Kidney (tissue), 14 donors: ENCODE data around the gene DUS1L. TPM values are rescaled to one million over a fixed set of nuclear protein-coding genes. Genes with fewer than 3 reads are reported as not detected.

Experiments used
- DNase-seq, 5 donors: peaks; one replicate each; pipeline ENCODE4 v3.0.0-alpha.2; 2013 to 2020
- FAIRE-seq: peaks from 2 replicates; lab custom pipeline; 2012; peaks lifted over from hg19 to GRCh38; lab: Jason Lieb, UNC
- H3K27ac ChIP-seq, 2 donors: one replicate each; pipeline ENCODE4 v1.7.0; 2013; ENCODE audit warnings: low read depth in 2 of 2, low read length in 2 of 2, inconsistent platforms in 1 of 2
- H3K27me3 ChIP-seq: one replicate; pipeline ENCODE4 v1.7.1; 2013; ENCODE audit warnings: low read length, inconsistent platforms; ENCODE audit not compliant: control insufficient read depth, insufficient read depth
- H3K36me3 ChIP-seq, 3 donors: one replicate each; pipeline versions ENCODE4 v1.7.0 to v1.7.1; 2013; ENCODE audit warnings: low read length in 3 of 3, control low read depth in 1 of 3, inconsistent platforms in 1 of 3; ENCODE audit not compliant: insufficient read depth in 3 of 3, control insufficient read depth in 2 of 3
- H3K4me1 ChIP-seq, 3 donors: one replicate each; pipeline versions ENCODE4 v1.7.0 to v1.7.1; 2013; ENCODE audit warnings: low read length in 3 of 3, inconsistent platforms in 1 of 3, low read depth in 1 of 3; ENCODE audit not compliant: control insufficient read depth in 2 of 3, insufficient read depth in 2 of 3
- H3K4me3 ChIP-seq, 3 donors: one replicate each; pipeline versions ENCODE4 v1.7.0 to v1.8.1; 2013; ENCODE audit warnings: low read length in 3 of 3, control low read depth in 1 of 3, inconsistent platforms in 1 of 3
- H3K9ac ChIP-seq, 3 donors: one replicate each; pipeline versions ENCODE4 v1.7.0 to v1.7.1; 2013; ENCODE audit warnings: low read length in 3 of 3, control low read depth in 1 of 3, inconsistent platforms in 1 of 3
- H3K9me3 ChIP-seq, 3 donors: one replicate each; pipeline versions ENCODE4 v1.7.0 to v1.7.1; 2013; ENCODE audit warnings: low read length in 3 of 3, control low read depth in 1 of 3, inconsistent platforms in 1 of 3; ENCODE audit not compliant: control insufficient read depth in 2 of 3, insufficient read depth in 1 of 3
- intact Hi-C: fragments of 100-400 bp; cut with DNase I; formaldehyde crosslinking; loops from one replicate; pipeline ENCODE4 v1.11.1; 2022
- polyA plus RNA-seq: library from polyadenylated mRNA; stranded (reverse); fragments of 350-450 nt; fragmentation: Illumina TruSeq; extraction: RNeasy Lipid Tissue Mini Kit (QIAGEN cat#74804); gene quantifications from one replicate; pipeline ENCODE4 v1.2.3, GENCODE V29; 2014; ENCODE audit warnings: low read depth, low replicate concordance; ENCODE audit not compliant: insufficient read depth
- total RNA-seq: library from RNA; stranded (reverse); fragmentation: NEBNext Ultra II Directional; extraction: Animal tissue kit (Norgen Biotek cat#: 25700); gene quantifications from one replicate; pipeline ENCODE4 v1.2.1, GENCODE V29; 2021
- TF ChIP-seq, protein P1 (sequence below): IDR thresholded peaks from 3 replicates; pipeline ENCODE4 v1.5.1; 2012; ENCODE audit warnings: mild to moderate bottlenecking, moderate library complexity, borderline replicate concordance; ENCODE audit not compliant: insufficient read depth; ENCODE audit errors: extremely low read depth
- donor health status: control.
- donor health status: control.
- donor health status: control.
- donor health status: control.
- donor health status: control.
- donor health status: DM: yes; HTN: yes; CAD: no.
- donor health status: Normal renal cell carcinoma (clear cell type).

Gene DUS1L
- total and polyA plus RNA-seq, 2 donors from 2014 or later, result 84.8 to 102 TPM

DNA sequence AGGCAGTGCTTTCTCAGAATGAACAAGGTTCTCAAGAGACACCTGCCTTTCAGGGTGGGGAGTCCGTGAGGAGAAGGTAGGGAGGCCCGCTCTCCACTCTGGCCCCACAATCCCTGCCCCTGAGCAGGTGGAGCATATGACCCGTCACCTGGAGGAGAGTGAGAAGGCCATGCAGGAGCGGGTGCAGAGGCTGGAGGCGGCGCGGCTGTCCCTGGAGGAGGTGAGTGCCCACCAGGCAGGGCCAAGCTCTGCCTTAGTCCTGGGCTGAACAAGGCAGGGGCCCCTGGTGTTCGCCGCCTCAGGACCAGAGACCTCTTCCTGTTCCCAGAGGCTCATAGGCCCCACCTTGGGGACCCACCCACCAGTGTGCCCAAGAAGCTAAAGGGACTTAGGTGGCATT lies 36.6 kb downstream of the DUS1L start:
- Histone ChIP-seq H3K27me3 (no peaks in the 10 kb centered on the region), H3K27ac (no peak overlapping the region), H3K4me1 (peaks cover 0 to 15% (median 0%) of the 10 kb centered on the region in 3 donors), H3K36me3 (no peaks in the 10 kb centered on the region), H3K4me3 (no peak overlapping the region), H3K9ac (no peak overlapping the region), H3K9me3 (no peaks in the 10 kb centered on the region)
- no peak for DNase-seq
- TF ChIP-seq, protein P1, sequence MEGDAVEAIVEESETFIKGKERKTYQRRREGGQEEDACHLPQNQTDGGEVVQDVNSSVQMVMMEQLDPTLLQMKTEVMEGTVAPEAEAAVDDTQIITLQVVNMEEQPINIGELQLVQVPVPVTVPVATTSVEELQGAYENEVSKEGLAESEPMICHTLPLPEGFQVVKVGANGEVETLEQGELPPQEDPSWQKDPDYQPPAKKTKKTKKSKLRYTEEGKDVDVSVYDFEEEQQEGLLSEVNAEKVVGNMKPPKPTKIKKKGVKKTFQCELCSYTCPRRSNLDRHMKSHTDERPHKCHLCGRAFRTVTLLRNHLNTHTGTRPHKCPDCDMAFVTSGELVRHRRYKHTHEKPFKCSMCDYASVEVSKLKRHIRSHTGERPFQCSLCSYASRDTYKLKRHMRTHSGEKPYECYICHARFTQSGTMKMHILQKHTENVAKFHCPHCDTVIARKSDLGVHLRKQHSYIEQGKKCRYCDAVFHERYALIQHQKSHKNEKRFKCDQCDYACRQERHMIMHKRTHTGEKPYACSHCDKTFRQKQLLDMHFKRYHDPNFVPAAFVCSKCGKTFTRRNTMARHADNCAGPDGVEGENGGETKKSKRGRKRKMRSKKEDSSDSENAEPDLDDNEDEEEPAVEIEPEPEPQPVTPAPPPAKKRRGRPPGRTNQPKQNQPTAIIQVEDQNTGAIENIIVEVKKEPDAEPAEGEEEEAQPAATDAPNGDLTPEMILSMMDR, result no peak
- intact Hi-C loops, result no loop called here
- no peak for FAIRE-seq

DNA sequence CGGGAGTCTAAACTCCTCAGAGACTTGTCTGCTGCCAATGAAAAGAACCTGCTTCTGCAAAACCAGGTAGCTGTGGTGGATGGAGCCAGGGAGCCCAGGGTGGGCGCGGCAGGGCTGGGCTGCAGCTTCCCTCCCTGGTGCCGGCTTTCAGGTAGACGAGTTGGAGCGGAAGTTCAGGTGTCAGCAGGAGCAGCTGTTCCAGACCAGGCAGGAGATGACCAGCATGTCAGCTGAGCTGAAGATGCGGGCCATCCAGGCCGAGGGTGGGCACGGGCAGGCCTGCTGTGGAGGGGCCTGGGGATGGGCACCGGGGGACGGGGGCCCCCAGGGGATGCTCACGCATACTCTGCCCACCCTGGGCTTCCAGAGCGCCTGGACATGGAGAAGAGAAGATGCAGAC lies 37.4 kb downstream of the DUS1L start:
- H3K4me3 ChIP-seq, result no peak overlapping the region
- H3K27ac ChIP-seq, result no peak overlapping the region
- TF ChIP-seq, protein P1, result no peak
- H3K9me3 ChIP-seq, result no peaks in the 10 kb centered on the region
- FAIRE-seq (no peak), DNase-seq (no peak)
- H3K4me1 ChIP-seq, result peaks cover 0 to 20% (median 0%) of the 10 kb centered on the region in 3 donors
- intact Hi-C loops, result no loop called here
- H3K27me3 ChIP-seq, result no peaks in the 10 kb centered on the region
- no peaks in the 10 kb centered on the region for H3K36me3 ChIP-seq
- no peak overlapping the region for H3K9ac ChIP-seq

GRCh38 chr17:82025401-82026107 lies 40.0 kb downstream of the DUS1L start:
- H3K27me3 ChIP-seq, result no peaks in the 10 kb centered on the region
- no peak overlapping the region for H3K4me3 ChIP-seq
- intact Hi-C loops, result no loop called here
- H3K4me1 ChIP-seq, result peaks cover 0 to 30% (median 6%) of the 10 kb centered on the region in 3 donors
- no peak overlapping the region for H3K27ac ChIP-seq
- H3K9ac ChIP-seq, result no peak overlapping the region
- no peak for FAIRE-seq
- no peak for DNase-seq
- no peaks in the 10 kb centered on the region for H3K36me3 ChIP-seq
- TF ChIP-seq, protein P1, result no peak
- no peaks in the 10 kb centered on the region for H3K9me3 ChIP-seq
